ENCODE data around the gene MYMX.

Gene MYMX

DNA sequence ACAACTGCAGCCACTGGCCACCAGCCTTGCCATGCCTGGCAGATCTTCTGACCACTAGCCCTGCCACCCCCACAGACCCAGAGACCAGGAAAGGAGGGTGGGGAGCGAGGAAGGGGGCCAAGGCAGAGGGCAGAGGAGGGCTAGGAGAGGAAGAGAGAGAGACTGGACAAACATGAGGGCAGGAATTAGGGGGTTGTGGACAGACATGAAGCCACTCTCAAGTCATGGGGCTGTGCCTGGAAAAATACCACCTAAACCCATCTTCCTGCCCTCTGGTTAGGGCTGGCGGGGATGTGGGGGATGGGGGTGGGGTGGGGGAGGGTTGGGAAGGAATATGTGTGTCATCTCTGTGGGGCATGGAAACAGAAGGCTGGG is 5.2 kb downstream of the MYMX start:
- no peak for TF ChIP-seq GATA2 (IDR thresholded peaks at IDR 0.05; ENCODE audit: low read depth, low read length)
- TF ChIP-seq GATA3 (IDR thresholded peaks at IDR 0.05; ENCODE audit: low read depth, low read length), result no peak

- TF ChIP-seq GATA2 (IDR thresholded peaks at IDR 0.05; ENCODE audit: low read depth, low read length) (no peak), GATA3 (IDR thresholded peaks at IDR 0.05; ENCODE audit: low read depth, low read length) (no peak)
These were observed 6.0 kb downstream of the MYMX start for GRCh38 chr6:44222486-44223318.

DNA sequence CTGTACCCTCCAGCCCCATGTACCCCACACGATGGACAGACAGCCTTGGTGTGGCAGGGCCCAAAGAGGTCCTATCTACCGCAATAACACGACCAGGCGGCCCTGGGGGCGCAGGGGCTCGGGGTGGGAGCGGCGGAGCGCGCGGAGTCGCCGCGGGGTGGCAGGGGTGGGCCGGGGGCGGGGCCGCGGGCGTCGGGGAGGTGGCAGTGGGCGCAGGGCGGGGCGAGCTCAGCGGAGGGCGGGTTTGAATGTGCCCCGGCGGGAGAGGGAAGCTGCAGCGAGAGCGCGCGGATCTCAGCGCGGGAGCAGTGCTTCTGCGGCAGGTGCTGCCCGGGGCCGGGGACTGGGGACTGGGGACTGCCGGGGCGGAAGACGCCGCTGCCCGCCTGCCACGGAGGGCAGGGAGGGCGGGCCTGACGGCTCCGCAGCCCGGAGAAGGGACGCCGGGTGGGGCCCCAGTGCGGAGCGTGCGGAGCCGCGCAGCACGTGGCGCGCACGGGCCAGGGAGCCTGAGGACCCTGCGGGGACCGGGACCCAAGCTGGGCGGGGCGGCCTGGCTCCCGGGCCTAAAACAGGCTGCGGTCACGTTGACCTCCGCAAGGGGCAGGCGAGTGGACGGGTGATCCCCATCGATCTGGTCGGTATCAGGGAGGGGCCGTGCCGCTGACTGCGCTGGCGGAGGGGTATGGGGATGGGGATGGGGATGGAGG is 6.7 kb downstream of the MYMX start, which contains the start of gene SLC29A1:
Gene SLC29A1, plus strand, starts transcription at position 277 of the 710 bp plus-strand sequence. CDS start 3,719 bp downstream, outside the sequence.
- TF ChIP-seq GATA2 (IDR thresholded peaks at IDR 0.05; ENCODE audit: low read depth, low read length), result no peak
- TF ChIP-seq GATA3 (IDR thresholded peaks at IDR 0.05; ENCODE audit: low read depth, low read length), result no peak

DNA sequence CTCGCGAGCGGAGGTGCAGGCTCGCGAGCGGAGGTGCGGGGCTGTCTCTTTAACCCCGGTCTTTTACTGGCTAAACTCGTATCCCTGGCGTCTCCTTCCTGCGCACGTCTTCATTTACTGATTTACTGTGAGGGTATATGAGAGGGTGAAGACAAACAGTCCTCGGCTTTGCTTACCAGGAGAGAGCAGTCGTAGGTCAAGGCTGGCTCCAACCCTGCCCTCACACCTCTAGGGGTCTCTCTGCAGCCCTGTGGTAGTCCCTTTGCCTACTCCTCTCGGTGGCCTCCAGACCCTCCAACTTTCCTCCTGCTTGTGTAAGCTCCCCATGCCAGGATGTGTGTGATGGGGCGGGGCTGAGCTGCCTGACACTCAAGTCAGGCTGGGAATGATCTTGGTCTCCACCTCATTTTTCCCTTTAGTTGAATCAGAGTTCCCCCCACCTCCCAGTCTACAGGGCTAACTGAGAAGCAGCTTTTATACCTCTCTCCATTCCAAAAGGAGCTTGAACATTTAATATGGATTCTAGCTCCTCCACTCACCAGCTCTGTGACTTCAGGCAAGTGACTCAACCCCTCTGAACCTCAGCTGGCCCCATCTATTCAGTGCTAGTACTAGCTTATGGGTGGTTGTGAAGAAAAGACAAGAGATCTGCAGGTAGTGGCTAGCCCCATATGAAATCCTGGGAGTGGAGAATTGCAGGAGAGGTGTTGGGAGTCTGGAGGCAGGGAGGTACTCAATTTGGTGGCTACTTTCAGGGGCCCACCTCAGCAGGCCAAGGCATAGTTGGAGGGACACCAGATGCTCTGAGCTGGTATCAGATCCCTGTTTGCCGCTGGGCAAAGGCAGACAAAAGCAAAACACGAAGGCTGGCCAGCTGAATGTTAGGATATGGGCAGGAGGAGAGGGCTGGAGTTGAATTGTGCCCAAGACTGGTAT is 7.6 kb downstream of the MYMX start:
- TF ChIP-seq GATA3 (IDR thresholded peaks at IDR 0.05; ENCODE audit: low read depth, low read length) (no peak), GATA2 (IDR thresholded peaks at IDR 0.05; ENCODE audit: low read depth, low read length) (peak; percentile 72)

- TF ChIP-seq GATA3 (IDR thresholded peaks at IDR 0.05; ENCODE audit: low read depth, low read length) (no peak), GATA2 (IDR thresholded peaks at IDR 0.05; ENCODE audit: low read depth, low read length) (no peak)
These were observed 8.2 kb downstream of the MYMX start for GRCh38 chr6:44224965-44225305.

DNA sequence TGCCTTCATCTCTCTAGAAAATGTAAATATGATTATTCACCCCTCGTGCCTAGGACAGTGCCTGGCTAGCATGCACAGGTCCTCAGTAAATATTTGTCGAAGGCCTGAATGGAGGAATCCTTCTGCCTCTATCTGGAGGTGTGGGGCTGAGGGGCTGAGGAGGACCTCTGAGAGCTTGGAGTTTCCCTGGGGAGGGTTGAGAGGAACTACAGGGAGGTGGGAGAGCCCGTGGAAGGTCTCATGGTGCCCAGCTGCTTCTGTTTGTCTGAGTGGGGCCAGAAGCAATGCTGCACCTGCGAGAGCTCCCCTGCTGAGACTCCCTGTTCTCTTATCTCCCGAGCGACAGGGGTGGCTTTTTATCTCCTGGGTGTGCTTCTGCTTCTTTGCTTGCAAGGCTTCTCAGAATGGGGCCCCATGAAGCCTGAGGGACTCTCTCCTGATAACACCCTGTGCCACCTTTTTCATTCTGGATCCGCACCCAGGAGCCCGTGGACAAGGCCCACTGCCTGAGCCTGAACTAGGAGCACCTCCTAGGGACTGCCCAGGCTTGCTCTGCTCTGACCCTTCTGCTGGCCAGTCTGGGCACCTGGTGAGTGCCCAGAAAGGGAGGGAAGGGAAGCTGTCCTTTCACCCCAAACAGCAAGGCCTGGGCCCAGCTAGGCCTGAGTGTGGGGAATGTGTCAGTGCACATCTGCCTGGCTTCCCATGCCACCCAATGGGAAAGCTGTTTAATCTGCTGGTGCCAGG is 9.0 kb downstream of the MYMX start:
- TF ChIP-seq GATA3 (IDR thresholded peaks at IDR 0.05; ENCODE audit: low read depth, low read length), result no peak
- no peak for TF ChIP-seq GATA2 (IDR thresholded peaks at IDR 0.05; ENCODE audit: low read depth, low read length)

- TF ChIP-seq GATA2 (IDR thresholded peaks at IDR 0.05; ENCODE audit: low read depth, low read length) (no peak), GATA3 (IDR thresholded peaks at IDR 0.05; ENCODE audit: low read depth, low read length) (no peak)
These were observed 9.8 kb downstream of the MYMX start for GRCh38 chr6:44226368-44227147.

DNA sequence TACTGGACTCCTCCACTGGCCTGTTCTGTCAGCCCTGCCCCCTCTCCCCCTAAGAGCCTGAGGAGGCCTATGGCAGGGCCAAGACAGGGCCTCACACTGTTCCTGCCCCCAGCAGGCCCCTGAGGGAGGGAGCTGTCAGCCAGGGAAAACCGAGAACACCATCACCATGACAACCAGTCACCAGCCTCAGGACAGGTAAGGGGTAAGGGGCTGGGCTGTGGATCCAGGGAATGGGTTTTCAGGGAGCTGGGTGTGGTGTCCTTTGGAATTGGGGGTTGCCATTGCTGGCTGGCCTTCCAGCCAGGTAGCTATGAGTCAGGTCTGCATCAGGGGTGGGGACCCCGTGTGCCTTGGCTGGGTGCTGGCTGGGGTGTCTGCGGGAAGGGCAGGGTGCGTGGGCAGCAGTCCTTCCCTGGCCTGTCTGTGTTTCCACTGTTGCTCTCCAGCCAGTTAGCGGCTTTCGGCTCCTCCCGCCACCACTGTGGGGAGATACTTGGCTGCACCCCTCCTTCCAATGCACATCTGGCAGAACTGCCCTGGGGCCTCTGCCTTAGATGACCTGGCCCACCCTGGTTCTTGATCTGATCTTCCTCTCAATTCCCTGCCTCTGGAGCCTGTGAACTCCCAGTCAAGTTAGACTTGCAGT is 10.5 kb downstream of the MYMX start:
- no peak for TF ChIP-seq GATA2 (IDR thresholded peaks at IDR 0.05; ENCODE audit: low read depth, low read length)
- TF ChIP-seq GATA3 (IDR thresholded peaks at IDR 0.05; ENCODE audit: low read depth, low read length), result no peak

- TF ChIP-seq GATA3 (IDR thresholded peaks at IDR 0.05; ENCODE audit: low read depth, low read length), result no peak
- TF ChIP-seq GATA2 (IDR thresholded peaks at IDR 0.05; ENCODE audit: low read depth, low read length), result no peak
These were observed 11.3 kb downstream of the MYMX start for GRCh38 chr6:44228031-44228430.

DNA sequence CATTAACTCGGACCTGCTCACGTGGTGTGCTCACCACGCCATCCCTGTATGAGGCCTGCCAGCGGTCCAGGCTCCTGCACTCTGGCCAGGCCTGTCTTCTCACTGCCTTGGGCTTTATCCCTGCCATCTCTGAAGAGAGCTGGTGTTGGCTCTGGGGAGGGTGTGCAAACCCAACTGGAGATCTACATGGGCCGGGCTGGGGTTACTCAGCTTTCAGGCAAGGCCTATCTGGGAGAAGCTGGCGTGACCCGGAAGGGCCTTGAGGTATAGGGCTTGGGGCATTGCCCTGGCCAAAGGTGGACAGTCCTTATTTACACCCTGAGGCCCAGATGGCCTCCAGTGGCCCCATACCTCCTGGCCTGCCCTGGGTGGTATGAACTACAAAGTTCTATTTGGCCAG is 11.7 kb downstream of the MYMX start:
- no peak for TF ChIP-seq GATA3 (IDR thresholded peaks at IDR 0.05; ENCODE audit: low read depth, low read length)
- TF ChIP-seq GATA2 (IDR thresholded peaks at IDR 0.05; ENCODE audit: low read depth, low read length), result no peak

- no peak for TF ChIP-seq GATA3 (IDR thresholded peaks at IDR 0.05; ENCODE audit: low read depth, low read length)
- TF ChIP-seq GATA2 (IDR thresholded peaks at IDR 0.05; ENCODE audit: low read depth, low read length), result no peak
These were observed 12.1 kb downstream of the MYMX start for GRCh38 chr6:44228836-44229235.

DNA sequence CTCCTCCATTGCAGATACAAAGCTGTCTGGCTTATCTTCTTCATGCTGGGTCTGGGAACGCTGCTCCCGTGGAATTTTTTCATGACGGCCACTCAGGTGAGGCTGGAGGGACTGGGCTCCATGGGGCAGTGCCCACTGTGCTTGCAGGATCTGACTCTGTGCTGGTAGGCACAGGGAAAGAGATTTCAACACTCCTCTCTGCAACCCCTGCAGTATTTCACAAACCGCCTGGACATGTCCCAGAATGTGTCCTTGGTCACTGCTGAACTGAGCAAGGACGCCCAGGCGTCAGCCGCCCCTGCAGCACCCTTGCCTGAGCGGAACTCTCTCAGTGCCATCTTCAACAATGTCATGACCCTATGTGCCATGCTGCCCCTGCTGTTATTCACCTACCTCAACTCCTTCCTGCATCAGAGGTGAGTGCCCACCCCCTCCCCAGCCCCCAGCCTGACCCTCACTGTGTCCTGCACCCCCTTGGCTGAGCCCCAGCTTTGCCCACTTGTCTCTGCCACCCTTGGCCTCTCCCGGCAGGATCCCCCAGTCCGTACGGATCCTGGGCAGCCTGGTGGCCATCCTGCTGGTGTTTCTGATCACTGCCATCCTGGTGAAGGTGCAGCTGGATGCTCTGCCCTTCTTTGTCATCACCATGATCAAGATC is 12.8 kb downstream of the MYMX start:
- no peak for TF ChIP-seq GATA3 (IDR thresholded peaks at IDR 0.05; ENCODE audit: low read depth, low read length)
- no peak for TF ChIP-seq GATA2 (IDR thresholded peaks at IDR 0.05; ENCODE audit: low read depth, low read length)
